Right lobe of liver (tissue), 6 donors: ENCODE measurements around the gene FAM47E. TPM values are rescaled to one million over a fixed set of nuclear protein-coding genes. Genes with fewer than 3 reads are reported as not detected.

Experiments
- ATAC-seq, 4 donors: fragments of 200-7000 bp; cut with Tn5 transposase; one replicate each; pipeline ENCODE4 v1.9.1; 2020; ENCODE audit warnings: mild to moderate bottlenecking in 4 of 4, moderate library complexity in 4 of 4
- DNase-seq, 3 donors: peaks; one replicate each; pipeline ENCODE4 v3.0.0-alpha.2; 2020
- H3K27ac ChIP-seq, 3 donors: fragments of 200-600 bp; one replicate each; pipeline ENCODE4 v1.8.0; 2022
- H3K27me3 ChIP-seq, 2 donors: fragments of 200-600 bp; one replicate each; pipeline ENCODE4 v1.8.0; 2022
- H3K36me3 ChIP-seq, 4 donors: fragments of 200-600 bp; sonication (generic) in 1 of 4; one replicate each; pipeline versions ENCODE4 v1.5.1 to v1.8.0; 2017 to 2022; ENCODE audit warnings: control low read depth in 1 of 4
- H3K4me1 ChIP-seq, 4 donors: fragments of 200-600 bp; sonication (generic) in 1 of 4; one replicate each; pipeline versions ENCODE4 v1.5.1 to v1.8.0; 2017 to 2022; ENCODE audit warnings: control low read depth in 1 of 4
- H3K4me3 ChIP-seq, 3 donors: fragments of 200-600 bp; one replicate each; pipeline ENCODE4 v1.8.0; 2022
- H3K9me3 ChIP-seq, 4 donors: fragments of 200-600 bp; sonication (generic) in 1 of 4; one replicate each; pipeline versions ENCODE4 v1.5.1 to v1.8.0; 2017 to 2022; ENCODE audit warnings: control low read depth in 1 of 4
- CTCF ChIP-seq, 4 donors: fragments of 200-600 bp in 3 of 4; fragments of 450-650 bp in 1 of 4; IDR thresholded peaks; one replicate each; pipeline versions ENCODE4 v1.5.1 to v1.8.0; 2016 to 2022; ENCODE audit warnings: antibody characterized with exemption in 4 of 4, mild to moderate bottlenecking in 2 of 4
- POLR2A ChIP-seq: fragments of 450-650 bp; IDR thresholded peaks from one replicate; pipeline ENCODE4 v1.6.1; 2017; ENCODE audit warnings: antibody characterized with exemption, mild to moderate bottlenecking
- WGBS: methylation state at CpG from one replicate; pipeline ENCODE4 v1.1.6; 2018; ENCODE audit warnings: low coverage, low lambda C conversion rate; ENCODE audit not compliant: insufficient coverage; ENCODE audit errors: missing lambda C conversion rate; 5-methylcytosine and 5-hydroxymethylcytosine counted together
- intact Hi-C, 2 donors: fragments of 100-400 bp; cut with DNase I; formaldehyde crosslinking; loops; one replicate each; pipeline versions ENCODE4 v1.11.2 to v1.14.1; 2022
- total RNA-seq, 6 experiments: library from RNA; depleted of rRNA in 2 of 6; stranded (reverse); fragments of >200 nt in 2 of 6; fragmentation: NEBNext Ultra II Directional in 3 of 6; extraction: Animal tissue kit (Norgen Biotek cat#: 25700) in 3 of 6; gene quantifications; one replicate each; pipeline versions ENCODE4 v1.1.0 to v1.2.4, GENCODE V29; 2016 to 2023
- donor health status: DM: no; HTN: yes; CAD: no.
- donor health status: DM: no; HTN: no; CAD: no.
- donor health status: DM: no; HTN: no; CAD: no.
- donor health status: DM: no; HTN: yes; CAD: no.
- donor health status: DM: no; HTN: yes; CAD: no.

FAM47E gene
- total RNA-seq, 6 experiments from 2014 or later, result 1.2 to 5.0 (median 2.9) TPM

DNA sequence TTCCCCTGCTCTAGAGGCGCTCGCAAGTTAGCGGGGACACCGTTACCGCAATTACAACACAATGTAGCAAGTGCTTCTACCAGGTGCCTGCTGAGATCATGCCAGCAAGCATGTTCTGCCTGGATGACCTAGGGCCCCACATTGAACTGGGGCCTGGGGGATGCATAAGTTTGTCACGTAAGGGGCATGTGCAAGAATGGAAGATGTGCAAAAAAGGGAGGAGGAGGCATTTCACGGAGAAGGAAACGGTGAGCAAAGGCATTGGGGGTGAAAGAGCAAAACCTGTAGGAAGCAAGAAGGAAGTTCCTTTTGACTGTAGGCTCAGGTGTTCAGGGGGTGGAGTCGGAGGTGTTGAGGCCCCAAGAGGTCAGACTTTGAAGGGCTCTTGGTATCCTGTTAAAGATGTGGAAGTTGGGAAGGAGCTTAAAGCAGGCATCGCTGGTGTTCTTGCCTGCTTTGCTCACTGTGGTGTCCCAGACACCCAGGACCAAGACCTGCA is 37.3 kb upstream of the FAM47E start:
- WGBS, result 0% methylated on average over 5 of the region's 10 CpGs
- DNase-seq (no peak), ATAC-seq (peak in 2 of 4 donors; percentile 1 to 3)
- intact Hi-C loops, result loop anchor here in 1 of 2 donors (10.0 kb wide), 1 partner anchor 91 kb away; the partner anchor contains the start of gene STBD1
- Histone ChIP-seq H3K27me3 (no peaks in the 10 kb centered on the region), H3K36me3 (no peaks in the 10 kb centered on the region), H3K4me3 (peak overlapping the region; percentile 63 to 80 (median 79)), H3K27ac (peak overlapping the region; percentile 92 to 99 (median 93)), H3K9me3 (no peaks in the 10 kb centered on the region), H3K4me1 (peaks cover 0 to 78% (median 36%) of the 10 kb centered on the region in 4 donors)
- TF ChIP-seq CTCF (IDR thresholded peaks at IDR 0.05), result no peak
- TF ChIP-seq POLR2A, result no peak

DNA sequence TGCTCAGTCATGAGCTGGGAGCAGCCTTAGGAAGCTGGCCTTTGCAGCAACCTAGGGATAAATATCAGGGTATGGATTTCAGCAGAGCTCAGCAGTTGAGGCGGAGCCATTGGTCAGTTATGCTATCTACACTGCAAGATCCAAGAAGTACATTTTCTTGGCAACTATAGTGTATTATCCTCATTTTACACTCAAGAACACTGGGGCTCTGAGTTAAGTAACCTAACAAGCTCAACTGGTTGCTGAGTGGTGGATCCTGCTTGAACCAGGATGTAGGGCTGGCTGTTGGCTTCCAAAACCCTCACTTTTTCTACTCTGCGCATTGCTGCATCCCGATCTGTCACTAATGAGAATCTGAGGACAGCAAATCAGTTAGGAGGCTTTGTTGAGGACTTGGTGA is 36.4 kb upstream of the FAM47E start:
- peaks cover 0 to 78% (median 36%) of the 10 kb centered on the region in 4 donors for H3K4me1 ChIP-seq
- no peaks in the 10 kb centered on the region for H3K36me3 ChIP-seq
- H3K9me3 ChIP-seq, result no peaks in the 10 kb centered on the region
- no peak for TF ChIP-seq POLR2A
- peak overlapping the region; percentile 92 to 99 (median 93) for H3K27ac ChIP-seq
- no peak overlapping the region for H3K4me3 ChIP-seq
- WGBS, result 100% methylated on average over 2 of the region's 3 CpGs
- no peak for ATAC-seq
- intact Hi-C loops, result loop anchor here in 1 of 2 donors (10.0 kb wide), 1 partner anchor 90 kb away; the partner anchor contains the start of gene STBD1
- no peaks in the 10 kb centered on the region for H3K27me3 ChIP-seq
- DNase-seq, result no peak

- ATAC-seq, result no peak
- Histone ChIP-seq H3K36me3 (no peaks in the 10 kb centered on the region), H3K4me3 (no peak overlapping the region), H3K27me3 (no peaks in the 10 kb centered on the region), H3K4me1 (peaks cover 0 to 68% (median 35%) of the 10 kb centered on the region in 4 donors), H3K27ac (peak overlapping the region; percentile 30 to 93 (median 82)), H3K9me3 (no peaks in the 10 kb centered on the region)
- 26% methylated on average over 2 of the region's 2 CpGs for WGBS
- TF ChIP-seq CTCF (IDR thresholded peaks at IDR 0.05), result no peak
- TF ChIP-seq POLR2A, result no peak
- intact Hi-C loops, result loop anchor here in 1 of 2 donors (10.0 kb wide), 1 partner anchor 88 kb away; the partner anchor contains the start of gene STBD1
- no peak for DNase-seq
These were observed 35.0 kb upstream of the FAM47E start for GRCh38 chr4:76216524-76216923.

DNA sequence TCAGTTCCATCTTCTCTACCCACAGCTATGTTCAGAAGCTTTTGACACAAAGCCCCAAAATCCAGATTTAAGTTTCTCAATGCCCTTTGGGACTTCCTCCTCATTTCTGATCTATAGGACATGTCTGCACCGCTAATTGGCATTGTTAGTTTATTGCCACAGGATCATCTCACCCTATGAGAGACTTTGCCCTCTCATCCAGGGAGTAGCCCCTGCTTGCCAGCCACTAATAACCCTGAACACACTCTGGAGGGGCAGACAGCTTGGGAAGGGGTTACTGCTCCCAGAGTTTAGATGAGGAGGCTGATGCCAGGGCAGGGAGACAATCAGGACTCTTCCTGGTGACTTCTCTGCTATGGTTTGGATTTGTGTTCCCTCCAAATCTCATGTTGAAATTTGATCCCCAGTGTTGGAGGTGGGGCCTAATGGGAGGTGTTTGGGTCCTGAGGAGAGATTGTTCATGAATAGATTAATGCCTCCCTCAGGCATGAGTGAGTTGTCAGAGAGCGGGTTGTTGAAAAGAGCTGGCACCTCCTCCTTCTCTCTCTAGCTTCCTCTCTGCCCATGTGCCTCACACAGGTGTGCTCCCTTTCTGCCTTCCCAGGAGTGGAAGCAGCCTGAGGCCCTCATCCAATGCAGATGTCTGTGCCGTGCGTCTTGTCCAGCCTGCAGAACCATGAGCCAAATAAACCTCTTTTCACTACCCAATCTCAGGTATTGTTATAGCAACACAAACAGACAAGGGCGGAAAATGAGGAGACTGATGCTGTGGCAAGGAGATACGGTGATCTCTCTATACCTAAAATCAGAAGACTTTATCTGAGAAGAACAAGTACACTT is 34.3 kb upstream of the FAM47E start:
- Histone ChIP-seq H3K36me3 (no peaks in the 10 kb centered on the region), H3K27ac (peak overlapping the region; percentile 30 to 93 (median 82))
- TF ChIP-seq CTCF (IDR thresholded peaks at IDR 0.05), result no peak
- TF ChIP-seq POLR2A, result peak; percentile 57

More for the DNA sequence above, 34.3 kb upstream of the FAM47E start:
- DNase-seq (peak in 1 of 3 donors; percentile 71), ATAC-seq (peak; percentile 22 to 53 (median 34))
- intact Hi-C loops, result loop anchor here in 1 of 2 donors (10.0 kb wide), 1 partner anchor 88 kb away; the partner anchor contains the start of gene STBD1
- no peak overlapping the region for H3K4me3 ChIP-seq
- H3K27me3 ChIP-seq, result no peaks in the 10 kb centered on the region
- WGBS, result 51% methylated on average over 6 of the region's 6 CpGs
- H3K9me3 ChIP-seq, result no peaks in the 10 kb centered on the region
- peaks cover 0 to 61% (median 32%) of the 10 kb centered on the region in 4 donors for H3K4me1 ChIP-seq
